Stimulated activated naive CD4-positive, alpha-beta T cell treated with Interleukin-2 at 50 U/mL for 16 hours (primary cell): Measurements from ENCODE around the gene ADGRG1.
"Not testable (repeated sequence)": the region's sequence is repeated elsewhere in the genome, so short reads cannot be mapped to it uniquely, and the experiment has no call there.

Source experiments
- DNase-seq: peaks from one replicate; lab custom pipeline; 2025; lab: John Stamatoyannopoulos, UW

The ADGRG1 gene

DNA sequence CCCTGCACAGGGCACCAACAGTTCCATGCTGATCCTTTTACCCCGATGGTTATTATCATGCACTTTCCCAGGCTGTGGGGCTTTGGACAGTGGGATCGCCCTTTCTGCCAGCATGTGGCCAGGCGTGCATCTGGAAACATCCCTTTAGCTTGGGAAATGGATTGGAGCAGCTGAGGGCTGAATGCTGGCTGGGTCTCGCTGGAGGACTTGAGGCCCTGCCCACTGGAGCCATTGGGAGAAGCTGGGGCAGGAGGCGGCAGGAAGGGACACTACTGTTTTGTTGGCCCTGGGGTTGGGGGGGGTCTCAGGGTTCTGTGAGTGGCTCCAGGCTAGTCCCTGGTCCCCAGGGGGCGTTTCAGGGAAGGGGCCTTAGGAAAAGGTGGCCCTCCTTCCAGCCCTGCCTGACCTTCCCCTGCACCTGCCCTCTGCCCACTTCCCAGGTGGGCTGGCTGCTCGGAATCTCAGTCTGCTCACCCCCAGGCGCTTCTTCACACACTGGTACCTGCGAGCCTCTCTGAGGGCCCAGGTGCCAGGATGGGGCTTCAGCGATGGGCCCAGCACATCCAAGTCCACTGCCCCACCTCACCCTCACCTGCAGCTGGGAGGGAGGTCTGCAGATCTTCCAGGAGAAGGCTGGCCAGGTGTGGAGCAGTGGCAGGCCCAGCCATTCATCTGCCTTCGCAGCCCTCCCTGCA, 38.1 kb downstream of the ADGRG1 start:
- no peak for DNase-seq

DNA sequence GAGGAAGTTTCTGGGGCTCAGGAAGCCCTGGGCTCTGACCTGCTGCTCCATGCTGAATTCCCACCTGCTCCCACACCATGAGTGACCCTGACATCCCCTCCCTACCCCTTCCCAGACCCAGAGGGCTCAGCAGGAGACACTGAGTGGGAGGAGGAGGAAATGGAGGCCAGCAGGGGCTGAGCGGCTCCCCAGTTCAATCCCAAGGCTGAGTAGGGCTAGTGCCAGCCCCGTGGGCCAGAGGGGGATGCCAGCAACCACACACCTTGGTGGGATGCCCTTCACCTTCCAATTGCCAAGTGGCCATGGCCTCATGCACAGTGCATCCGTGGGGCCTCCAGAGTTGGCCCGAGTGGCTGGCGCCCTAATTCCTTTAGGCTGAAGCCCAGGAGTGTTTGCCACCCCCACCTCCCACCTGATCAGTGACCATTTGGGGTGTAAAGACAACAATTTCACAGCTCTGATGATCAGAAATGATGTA, 38.7 kb downstream of the ADGRG1 start:
- no peak for DNase-seq

DNA sequence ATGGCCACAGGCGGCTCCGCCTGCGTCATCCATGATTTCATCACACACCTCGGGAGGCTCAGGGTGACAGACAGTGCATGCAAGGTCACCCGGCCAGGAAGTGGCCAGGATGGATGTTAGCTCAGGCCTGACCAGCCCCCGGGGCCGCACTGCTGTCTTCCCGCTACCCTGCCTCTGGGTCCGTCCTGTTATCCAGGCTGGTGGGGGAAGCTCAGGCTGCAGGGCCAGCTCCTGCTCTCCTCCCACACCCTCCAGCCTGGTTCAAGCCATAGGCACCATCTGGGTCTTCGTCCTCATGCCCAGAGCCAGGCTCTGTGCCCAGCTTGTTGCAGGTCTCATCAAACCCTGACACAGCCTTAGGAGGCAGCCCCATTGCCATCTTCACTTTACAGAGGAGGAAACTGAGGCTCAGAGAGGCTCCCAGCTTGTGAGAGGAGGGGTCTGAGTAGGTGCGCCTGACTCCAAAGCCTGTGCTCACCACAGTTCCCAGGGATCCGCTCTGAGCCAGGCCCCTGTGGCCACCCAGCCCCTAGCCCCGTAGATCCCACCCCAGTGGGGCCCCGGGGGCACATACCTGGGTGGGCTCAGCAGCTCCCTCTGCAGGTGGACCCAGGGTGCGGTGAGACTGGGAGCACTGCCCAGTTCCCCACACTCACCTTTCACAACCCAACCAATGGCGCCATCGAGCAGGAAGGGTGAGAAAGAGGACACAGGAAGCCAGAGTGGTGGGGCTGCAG, 39.3 kb downstream of the ADGRG1 start:
- DNase-seq = no peak

DNA sequence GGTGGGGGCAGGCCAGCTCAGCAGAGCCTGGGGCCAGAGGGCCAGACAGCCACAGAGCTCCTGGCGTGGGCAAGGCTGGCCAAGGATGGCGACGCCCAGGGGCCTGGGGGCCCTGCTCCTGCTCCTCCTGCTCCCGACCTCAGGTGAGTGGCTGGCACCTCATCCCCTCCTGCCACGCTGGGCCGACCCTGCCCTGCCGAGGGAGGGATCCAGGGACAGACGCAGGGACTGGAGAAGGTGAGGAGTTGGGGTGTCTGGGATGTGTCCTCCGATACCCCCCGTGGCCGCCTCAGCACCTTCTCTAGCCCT, 39.8 kb downstream of the ADGRG1 start, which contains the start of gene ADGRG3:
TSS of gene ADGRG3 (plus strand) at position 44 of the 309 bp plus-strand sequence. CDS start at position 86, 42 bp downstream.
- no peak for DNase-seq

DNA sequence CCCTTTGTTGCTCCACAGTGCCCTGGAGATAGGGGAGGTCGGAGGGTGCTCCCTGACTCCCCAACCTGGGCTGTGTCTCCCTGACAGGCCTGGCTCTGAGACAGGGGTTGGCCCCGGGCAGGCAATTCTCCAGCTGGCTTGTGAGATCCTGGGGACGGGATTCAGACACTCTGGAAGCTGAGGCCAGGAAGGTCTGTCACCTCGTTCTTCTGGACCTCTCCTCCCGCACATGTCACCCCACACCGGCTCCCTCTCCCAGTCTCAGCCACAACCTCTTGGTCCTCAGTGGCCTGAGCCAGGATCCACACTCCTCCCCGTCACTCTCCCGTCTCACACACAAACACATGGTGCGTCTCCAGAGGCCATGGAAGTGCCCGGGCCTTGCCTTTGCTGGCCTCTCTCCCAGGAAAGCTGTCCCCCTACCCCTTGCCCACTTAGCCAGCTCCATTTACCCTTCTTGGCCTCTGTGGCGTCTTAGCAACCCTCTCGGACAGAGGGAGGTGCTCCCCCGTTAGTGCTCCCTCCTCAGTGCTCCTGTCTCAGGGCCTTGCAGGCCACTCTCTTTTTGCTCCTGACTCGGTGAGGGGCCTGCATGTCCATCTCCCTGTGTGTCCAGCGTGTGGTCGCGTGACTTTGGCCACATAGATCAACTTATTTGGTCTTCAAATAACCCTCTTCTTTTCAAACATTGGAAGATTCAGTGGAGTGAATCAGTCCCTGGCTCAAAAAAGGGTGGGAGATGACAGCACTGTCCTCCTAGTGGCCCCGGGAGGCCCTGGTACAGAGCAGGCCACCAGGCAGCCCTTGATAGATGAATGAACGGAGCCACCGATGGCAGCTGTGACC, 40.4 kb downstream of the ADGRG1 start:
- no peak for DNase-seq

DNA sequence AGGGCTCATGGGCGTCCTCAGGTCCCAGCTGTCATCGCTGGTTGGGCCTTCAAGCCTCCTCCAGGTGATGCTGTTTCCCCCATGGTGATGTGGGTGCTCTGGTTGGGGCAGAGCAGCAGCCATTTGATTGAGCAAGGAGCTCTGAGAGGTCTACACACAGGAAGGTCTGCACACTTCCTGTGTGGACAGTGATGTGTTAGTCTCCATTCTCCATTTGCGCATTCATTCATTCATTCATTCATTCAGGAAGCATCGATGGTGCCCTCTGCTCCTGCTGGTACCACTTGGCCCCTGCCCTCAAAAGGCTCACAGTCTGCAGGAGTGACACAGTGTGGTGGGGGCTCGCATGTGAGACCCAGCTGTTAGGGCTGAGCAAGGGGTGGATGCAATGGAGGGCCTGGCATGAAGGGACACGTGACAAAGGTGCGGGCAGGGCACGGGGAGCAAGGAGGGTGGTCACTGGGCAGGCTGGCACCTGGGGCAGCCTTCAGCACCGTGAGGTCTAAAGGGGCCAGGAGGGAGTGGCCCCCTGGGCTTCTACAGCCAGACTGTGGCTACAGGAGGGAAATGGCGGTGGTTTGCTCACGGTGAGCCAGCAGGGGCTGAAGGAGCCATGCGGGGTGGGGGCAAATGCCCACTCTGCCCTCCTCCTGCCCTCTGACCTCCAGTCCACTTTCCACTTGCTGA, 41.2 kb downstream of the ADGRG1 start:
- DNase-seq = no peak

DNA sequence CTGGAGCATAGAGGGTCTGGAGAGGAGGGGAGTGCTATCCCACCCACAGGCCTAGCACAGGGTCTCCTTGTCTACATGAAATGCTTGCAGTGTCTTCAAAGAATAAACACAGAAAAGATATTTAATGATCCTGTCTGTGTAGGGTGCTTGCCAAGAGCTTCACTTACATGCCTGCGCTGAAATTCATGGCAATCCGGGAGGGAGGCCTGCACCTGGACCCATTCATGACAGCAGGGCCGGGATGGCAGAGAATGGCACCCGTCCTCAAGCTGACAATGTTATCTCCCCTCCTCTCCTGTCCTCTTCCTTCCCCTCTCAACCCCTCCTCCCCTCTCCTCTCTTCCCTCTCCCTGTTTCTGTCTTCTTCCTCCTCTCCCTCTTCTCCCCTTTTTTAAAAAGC, 41.8 kb downstream of the ADGRG1 start:
- no peak for DNase-seq

DNA sequence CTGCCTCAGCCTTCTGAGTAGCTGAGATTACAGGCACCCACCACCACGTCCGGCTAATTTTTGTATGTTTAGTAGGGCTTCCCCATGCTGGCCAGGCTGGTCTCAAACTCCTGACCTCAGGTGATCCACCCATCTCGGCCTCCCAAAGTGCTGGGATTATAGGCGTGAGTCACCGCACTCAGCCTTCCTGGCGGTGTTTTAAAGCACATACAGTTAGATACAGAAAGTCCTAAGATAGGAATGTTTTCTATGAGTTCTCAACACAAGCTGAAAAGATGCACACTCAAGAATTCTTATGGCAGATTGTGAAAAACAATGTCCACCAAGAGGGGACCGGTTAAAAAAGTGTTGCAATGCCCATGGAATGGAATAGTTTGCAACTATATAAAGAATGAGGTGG, 43.0 kb downstream of the ADGRG1 start:
- DNase-seq = not testable (repeated sequence)

DNA sequence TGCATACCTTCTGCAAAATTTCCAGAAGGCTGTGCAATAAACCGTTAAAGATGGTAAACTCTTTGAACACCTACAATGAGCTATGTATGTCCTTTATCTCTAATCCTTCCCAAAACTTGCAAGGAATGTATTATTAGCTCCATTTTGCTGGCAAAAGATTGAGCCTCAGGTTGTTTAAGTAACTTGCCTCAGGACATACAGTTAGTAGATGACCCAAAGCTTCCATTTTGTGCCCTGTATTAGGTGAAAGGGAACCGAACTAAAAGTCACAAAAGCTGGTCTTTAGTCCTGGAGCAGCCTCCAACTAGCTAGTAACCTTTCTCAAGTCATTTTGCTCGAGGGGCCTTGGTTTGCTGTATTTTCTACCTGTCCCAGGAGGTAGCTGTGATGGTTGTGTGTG, 44.0 kb downstream of the ADGRG1 start:
- no peak for DNase-seq

DNA sequence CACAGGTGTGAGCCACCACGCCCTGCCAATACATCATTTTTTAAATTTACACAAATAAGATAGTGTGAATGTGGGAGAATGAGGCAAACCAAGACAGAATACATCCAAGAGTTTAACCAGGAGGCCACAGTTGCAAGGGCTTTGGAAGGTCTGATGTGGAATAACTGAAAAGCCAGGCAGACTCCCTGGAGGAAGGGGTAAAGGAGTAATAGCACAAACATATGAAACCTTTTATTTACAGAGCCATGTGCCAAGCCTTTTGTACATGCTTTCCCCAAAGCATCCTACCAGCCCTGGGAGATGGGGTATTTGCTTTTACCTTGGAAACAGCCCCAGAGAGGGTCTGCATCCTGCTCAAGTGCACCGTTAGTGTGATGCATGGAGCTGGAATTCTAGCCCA, 44.4 kb downstream of the ADGRG1 start:
- no peak for DNase-seq

DNA sequence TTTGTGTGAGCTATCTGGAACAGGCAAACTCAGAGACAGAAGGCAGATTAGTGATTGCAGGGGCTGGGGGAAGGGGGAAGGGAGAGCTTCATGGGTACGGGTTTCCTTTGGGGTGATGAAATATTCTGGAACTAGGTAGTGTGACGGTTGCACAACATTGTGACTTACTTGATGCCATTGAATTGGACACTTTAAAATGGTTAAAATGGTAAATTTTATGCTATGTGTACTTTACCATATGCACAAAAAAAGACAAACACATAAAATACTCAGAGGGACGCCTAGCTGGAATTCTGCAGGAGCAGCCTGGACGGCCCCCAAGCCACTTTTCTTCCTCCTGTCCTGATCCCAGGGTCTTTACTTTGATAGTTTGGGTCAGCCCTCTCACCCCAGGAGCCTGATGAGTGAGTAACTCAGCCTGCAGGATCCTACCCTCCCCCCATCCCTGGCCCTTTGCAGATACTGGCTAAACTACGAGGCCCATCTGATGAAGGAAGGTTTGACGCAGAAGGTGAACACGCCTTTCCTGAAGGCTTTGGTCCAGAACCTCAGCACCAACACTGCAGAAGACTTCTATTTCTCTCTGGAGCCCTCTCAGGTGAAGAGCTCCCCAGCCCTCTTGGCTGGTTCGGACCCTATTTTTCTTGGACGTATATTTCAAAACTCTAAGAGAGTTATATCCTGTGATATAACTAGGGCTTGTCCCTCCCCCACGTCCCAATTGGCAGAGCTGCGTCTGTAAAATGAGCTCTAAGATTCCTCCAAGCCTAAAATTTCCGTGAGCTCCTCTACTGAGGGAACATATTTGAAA, 47.5 kb downstream of the ADGRG1 start:
- no peak for DNase-seq

DNA sequence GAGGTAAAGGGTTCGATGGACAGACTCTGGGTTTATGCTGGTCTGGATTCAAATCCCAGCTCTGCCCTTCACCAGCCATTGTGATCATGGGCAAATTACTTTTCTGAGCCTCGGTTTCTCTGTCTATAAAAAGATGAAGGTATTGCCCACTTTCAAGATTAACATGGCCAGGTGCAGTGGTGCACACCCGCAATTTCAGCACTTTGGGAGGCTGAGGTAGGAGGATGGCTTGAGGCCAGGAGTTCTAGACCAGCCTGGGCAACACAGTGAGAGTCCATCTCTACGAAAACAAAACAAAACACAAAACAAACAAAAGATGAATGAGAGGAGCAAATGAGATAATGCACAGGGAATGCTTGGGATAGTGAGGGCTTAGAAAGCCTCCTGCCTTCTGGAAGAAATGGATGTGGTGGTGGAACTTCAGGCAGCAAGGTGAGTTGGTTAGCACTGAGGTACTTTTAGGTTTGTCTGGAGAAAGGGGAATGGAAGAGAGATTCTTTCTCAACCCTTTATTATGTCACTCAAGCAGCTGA, 48.2 kb downstream of the ADGRG1 start:
- no peak for DNase-seq

DNA sequence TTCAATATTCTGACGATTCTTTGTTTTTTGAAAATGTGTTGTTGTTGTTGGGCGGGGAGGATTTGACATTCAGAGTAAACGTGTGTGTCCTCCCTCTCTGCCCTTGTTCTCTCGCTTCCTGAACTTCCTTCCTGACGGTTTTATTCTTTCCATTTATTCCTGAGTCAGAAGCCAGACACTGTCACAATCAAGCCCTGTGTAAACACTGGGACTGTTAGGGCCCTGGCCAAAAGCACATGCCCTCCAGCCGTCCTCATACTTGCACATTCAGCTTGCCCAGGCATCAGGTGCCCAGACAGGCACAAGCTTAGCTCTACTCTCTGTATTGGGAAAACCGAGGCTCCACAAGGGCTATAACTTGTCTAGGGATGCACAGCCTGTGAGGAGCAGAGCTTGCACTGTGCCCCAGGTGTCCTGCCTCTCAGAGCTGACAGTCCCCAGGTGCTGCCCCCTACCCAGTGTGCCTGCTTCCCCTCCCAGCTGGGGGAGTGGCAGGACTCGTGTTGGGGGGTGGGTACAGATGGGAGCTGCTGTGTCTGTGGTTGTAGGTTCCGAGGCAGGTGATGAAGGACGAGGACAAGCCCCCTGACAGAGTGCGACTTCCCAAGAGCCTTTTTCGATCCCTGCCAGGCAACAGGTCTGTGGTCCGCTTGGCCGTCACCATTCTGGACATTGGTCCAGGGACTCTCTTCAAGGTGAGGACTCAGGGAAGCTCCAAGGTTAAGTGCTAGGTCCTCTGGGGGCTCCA, 49.4 kb downstream of the ADGRG1 start:
- no peak for DNase-seq

DNA sequence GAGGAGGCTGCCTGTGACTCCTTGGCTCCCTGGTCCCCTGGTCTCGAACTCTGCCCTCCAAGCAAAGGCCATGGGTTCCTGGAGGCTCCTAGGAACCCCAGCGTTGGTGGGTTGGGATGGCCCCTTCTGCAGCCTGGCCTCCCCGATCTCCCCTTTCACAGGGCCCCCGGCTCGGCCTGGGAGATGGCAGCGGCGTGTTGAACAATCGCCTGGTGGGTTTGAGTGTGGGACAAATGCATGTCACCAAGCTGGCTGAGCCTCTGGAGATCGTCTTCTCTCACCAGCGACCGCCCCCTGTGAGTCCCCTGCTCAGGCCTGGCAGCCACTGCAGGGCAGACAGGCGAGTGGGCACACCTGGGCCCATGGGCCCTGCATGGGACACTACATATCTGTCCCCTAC, 50.6 kb downstream of the ADGRG1 start:
- DNase-seq = no peak

DNA sequence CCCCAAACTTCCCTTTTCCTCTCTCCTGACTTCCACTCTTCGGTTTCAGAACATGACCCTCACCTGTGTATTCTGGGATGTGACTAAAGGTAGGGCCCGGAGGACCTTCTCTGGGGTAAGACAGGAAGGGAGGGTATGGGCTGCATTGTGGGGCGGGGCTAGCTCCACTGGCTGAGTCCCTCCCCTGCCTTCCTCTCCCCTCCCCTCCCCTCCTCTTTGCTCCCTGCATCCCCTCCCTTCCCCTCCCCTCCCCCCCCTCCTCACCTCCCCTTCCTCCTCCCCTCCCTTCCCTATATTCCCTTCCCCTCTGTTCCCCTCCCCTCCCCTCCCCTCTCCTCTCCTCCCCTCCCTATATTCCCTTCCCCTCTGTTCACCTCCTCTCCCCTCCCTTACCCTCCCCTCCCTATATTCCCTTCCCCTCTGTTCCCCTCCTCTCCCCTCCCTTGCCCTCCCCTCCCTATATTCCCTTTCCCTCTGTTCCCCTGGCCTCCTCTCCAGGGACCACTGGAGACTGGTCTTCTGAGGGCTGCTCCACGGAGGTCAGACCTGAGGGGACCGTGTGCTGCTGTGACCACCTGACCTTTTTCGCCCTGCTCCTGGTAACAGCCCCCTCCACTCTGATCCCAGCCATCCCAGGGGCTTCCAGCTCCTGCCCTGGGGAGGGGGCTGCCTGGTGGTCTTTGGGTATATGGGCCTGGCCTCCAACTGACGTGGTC, 51.5 kb downstream of the ADGRG1 start:
- DNase-seq = no peak

DNA sequence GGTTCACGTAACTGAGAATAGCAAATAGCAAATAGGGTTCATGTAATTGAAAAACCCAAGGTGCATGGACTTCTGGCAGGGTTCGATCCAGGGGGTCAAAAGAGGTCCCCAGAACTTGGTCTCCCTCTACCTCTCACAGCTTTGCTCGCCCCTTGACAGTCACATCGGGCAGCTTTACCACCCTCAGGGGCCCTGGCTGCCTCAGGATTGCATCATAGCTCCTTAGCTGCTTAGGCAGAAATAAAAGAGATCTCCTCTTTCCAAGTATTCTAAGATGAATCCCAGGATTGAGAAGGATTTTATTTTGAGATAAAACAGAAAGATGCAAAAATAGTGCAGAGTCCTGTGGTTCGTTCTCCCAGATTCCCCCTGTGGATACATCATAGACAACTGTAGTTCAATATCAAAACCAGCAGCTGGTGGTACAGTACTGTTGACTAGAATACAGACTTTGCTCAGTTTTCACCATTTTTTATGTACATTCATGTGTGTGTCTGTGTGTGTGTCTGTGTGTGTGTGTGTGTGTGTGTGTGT, 52.5 kb downstream of the ADGRG1 start:
- no peak for DNase-seq

DNA sequence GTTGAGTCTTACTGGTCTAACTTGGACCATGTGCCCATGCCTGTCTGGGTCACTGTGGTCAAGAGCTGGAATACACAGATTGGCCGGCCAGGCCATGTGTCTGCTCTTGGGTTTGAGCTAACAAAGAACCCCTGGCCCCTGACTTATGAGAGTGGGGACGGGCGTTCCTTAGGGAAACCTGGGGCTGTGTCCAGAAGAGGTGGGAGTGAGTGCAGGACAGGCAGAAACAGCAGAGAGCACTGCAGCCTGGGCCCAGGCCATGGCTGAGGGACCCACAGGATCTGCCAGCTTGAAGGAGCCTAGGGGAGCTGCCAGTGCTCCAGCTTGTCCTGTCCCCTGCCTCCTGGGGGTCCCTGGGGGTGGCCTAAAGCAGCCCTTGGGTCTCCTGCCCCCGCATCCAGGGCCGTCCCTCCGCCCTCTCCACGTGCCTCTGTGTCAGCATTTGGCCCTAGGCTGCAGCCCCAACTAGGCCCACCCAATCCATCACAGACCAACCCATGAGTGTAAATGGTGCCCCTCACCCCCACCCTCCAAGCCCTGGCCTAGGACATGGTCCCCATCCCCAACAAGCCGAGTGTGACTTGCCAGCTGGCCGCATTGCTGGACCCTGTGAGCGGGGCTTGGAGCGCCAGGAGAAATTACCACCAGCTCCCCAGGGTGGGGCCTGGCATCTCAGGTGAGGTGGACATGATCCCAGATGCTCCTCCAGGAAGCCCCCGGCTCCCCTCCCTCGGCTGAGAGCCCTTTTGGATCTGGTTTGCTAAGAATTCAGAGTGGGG, 53.7 kb downstream of the ADGRG1 start:
- no peak for DNase-seq

DNA sequence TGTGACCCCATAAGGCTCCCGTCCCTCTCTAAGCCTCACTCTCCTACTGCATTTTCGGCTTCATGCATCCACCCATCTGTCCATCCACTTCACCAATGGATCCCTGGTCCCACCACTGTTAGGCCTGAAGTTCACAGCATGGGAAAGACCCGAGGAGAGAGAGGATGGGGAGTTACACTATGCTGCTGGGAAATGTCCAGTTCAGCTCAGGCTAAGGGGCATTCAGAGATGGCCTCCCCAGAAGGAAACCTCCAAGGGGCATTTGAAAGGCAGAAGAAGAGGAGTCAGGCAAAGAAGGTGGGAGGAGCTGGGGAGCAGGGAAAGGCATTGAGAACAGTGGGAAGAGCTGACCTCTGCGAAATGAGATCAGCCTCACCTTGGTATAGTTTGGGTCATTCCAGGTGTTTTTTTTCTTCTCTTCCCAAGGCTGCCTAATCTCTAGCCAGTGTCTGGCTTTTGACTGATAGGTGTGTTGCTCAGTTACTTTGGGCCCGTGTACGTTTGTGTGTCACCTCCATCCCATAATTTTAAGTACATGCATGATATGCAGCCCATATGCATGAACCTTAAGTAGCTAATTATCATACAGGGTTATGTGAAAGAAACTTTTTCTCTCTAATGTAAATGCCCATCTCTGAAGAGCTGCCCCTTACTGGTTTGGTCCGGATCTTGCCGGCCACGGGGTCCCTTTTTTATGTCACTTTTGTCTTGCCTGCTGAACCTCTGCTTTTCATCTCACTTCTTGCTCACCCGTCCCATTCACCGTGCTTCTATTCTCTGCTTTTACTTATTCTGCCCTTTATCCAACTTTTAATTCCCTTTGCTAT, 54.6 kb downstream of the ADGRG1 start:
- no peak for DNase-seq
